ENCODE results near the gene CMC1. TPM values are rescaled to one million over a fixed set of nuclear protein-coding genes. Genes with fewer than 3 reads are reported as not detected.

CMC1 gene
- total and polyA plus RNA-seq, 4 donors = 17.6 to 35.6 (median 26.9) TPM

- DNase-seq (no peak), ATAC-seq (ENCODE audit: insufficient read depth, low FRiP score) (no peak)
- no peaks in the 10 kb centered on the region for H3K36me3 ChIP-seq (ENCODE audit: control insufficient read depth in 4 of 4, insufficient read depth in 4 of 4, low read length in 4 of 4)
- H3K9ac ChIP-seq (ENCODE audit: insufficient read depth in 1 of 2, low read length in 2 of 2) = no peak overlapping the region
- H3K27me3 ChIP-seq (ENCODE audit: control insufficient read depth in 3 of 3, insufficient read depth in 3 of 3, low read length in 2 of 3) = no peaks in the 10 kb centered on the region
- TF ChIP-seq CTCF (IDR thresholded peaks at IDR 0.05; ENCODE audit: control extremely low read depth, extremely low read depth) = no peak
- no peak overlapping the region for H3K4me3 ChIP-seq
- H3K9me3 ChIP-seq (ENCODE audit: control insufficient read depth in 4 of 4, insufficient read depth in 3 of 4, low read length in 3 of 4) = no peaks in the 10 kb centered on the region
- 35 to 51% methylated on average over 3 of the region's 3 CpGs for WGBS, 2 donors
- H3K27ac ChIP-seq (ENCODE audit: low read depth in 1 of 2, low read length in 1 of 2) = no peak overlapping the region
- peaks cover 0 to 11% (median 9%) of the 10 kb centered on the region in 5 donors for H3K4me1 ChIP-seq (ENCODE audit: control insufficient read depth in 5 of 5, insufficient read depth in 5 of 5, low read length in 5 of 5)
Measured at GRCh38 chr3:28243424-28244106, 2.1 kb downstream of the CMC1 start.

GRCh38 chr3:28244491-28244890 is 3.1 kb downstream of the CMC1 start:
- no peak for ATAC-seq (ENCODE audit: insufficient read depth, low FRiP score)
- Histone ChIP-seq H3K9me3 (ENCODE audit: control insufficient read depth in 4 of 4, insufficient read depth in 3 of 4, low read length in 3 of 4) (no peaks in the 10 kb centered on the region), H3K27ac (ENCODE audit: low read depth in 1 of 2, low read length in 1 of 2) (no peak overlapping the region), H3K27me3 (ENCODE audit: control insufficient read depth in 3 of 3, insufficient read depth in 3 of 3, low read length in 2 of 3) (no peaks in the 10 kb centered on the region), H3K4me3 (no peak overlapping the region), H3K4me1 (ENCODE audit: control insufficient read depth in 5 of 5, insufficient read depth in 5 of 5, low read length in 5 of 5) (peaks cover 0 to 11% (median 9%) of the 10 kb centered on the region in 5 donors), H3K36me3 (ENCODE audit: control insufficient read depth in 4 of 4, insufficient read depth in 4 of 4, low read length in 4 of 4) (no peaks in the 10 kb centered on the region), H3K9ac (ENCODE audit: insufficient read depth in 1 of 2, low read length in 2 of 2) (no peak overlapping the region)
- WGBS, 2 donors = 65 to 80% methylated on average over 8 of the region's 8 CpGs
- no peak for TF ChIP-seq CTCF (IDR thresholded peaks at IDR 0.05; ENCODE audit: control extremely low read depth, extremely low read depth)
- DNase-seq = no peak

- no peak for DNase-seq
Measured at GRCh38 chr3:28247286-28247685, 5.9 kb downstream of the CMC1 start.

More at GRCh38 chr3:28247286-28247685, 5.9 kb downstream of the CMC1 start:
- no peak overlapping the region for H3K27ac ChIP-seq (ENCODE audit: low read depth in 1 of 2, low read length in 1 of 2)
- H3K9me3 ChIP-seq (ENCODE audit: control insufficient read depth in 4 of 4, insufficient read depth in 3 of 4, low read length in 3 of 4) = no peaks in the 10 kb centered on the region
- ATAC-seq (ENCODE audit: insufficient read depth, low FRiP score) = no peak
- H3K36me3 ChIP-seq (ENCODE audit: control insufficient read depth in 4 of 4, insufficient read depth in 4 of 4, low read length in 4 of 4) = peaks cover 0 to 2% (median 0%) of the 10 kb centered on the region in 4 donors
- H3K9ac ChIP-seq (ENCODE audit: insufficient read depth in 1 of 2, low read length in 2 of 2) = no peak overlapping the region
- H3K4me1 ChIP-seq (ENCODE audit: control insufficient read depth in 5 of 5, insufficient read depth in 5 of 5, low read length in 5 of 5) = peaks cover 0 to 11% (median 4%) of the 10 kb centered on the region in 5 donors
- TF ChIP-seq CTCF (IDR thresholded peaks at IDR 0.05; ENCODE audit: control extremely low read depth, extremely low read depth) = no peak
- WGBS, 2 donors = 80 to 95% methylated on average over 1 of the region's 1 CpG
- no peaks in the 10 kb centered on the region for H3K27me3 ChIP-seq (ENCODE audit: control insufficient read depth in 3 of 3, insufficient read depth in 3 of 3, low read length in 2 of 3)
- no peak overlapping the region for H3K4me3 ChIP-seq

Data from lung (tissue), 12 donors.